K562 (cell line): Measurements from ENCODE around the gene PRMT7. TPM values are rescaled to one million over a fixed set of nuclear protein-coding genes. Genes with fewer than 3 reads are reported as not detected.

Experiments
- BACH1 ChIP-seq: fragments of 200-800 bp; sonication (Bioruptor generic); IDR thresholded peaks from 2 replicates; pipeline ENCODE4 v1.6.1; 2016; ENCODE audit warnings: missing genetic modification characterization, missing compliant biosample characterization
- CBX1 ChIP-seq: sonication (generic); IDR thresholded peaks from 2 replicates; pipeline ENCODE4 v1.6.1; 2016; ENCODE audit warnings: antibody characterized with exemption, low read depth, mild to moderate bottlenecking
- ELF2 ChIP-seq: fragments of 250-450 bp; sonication (Bioruptor Pico); IDR thresholded peaks from 2 replicates; pipeline ENCODE4 v1.5.0; 2021; ENCODE audit warnings: mild to moderate bottlenecking
- FOXJ3 ChIP-seq: sonication (generic); formaldehyde crosslinking; IDR thresholded peaks from 2 replicates; pipeline ENCODE4 v1.4.0; 2020; ENCODE audit warnings: mild to moderate bottlenecking, missing genetic modification reagents
- GTF2E2 ChIP-seq: fragments of 200-800 bp; sonication (Bioruptor generic); IDR thresholded peaks from 2 replicates; pipeline ENCODE4 v1.6.1; 2016; ENCODE audit warnings: missing genetic modification characterization, missing compliant biosample characterization
- HDAC8 ChIP-seq: fragments of 450-650 bp; IDR thresholded peaks from 2 replicates; pipeline ENCODE4 v1.6.1; 2016; ENCODE audit warnings: mild to moderate bottlenecking, missing genetic modification characterization, moderate library complexity, missing compliant biosample characterization
- MEF2A ChIP-seq: IDR thresholded peaks from 2 replicates; pipeline ENCODE4 v1.6.1; 2011; ENCODE audit warnings: low read depth, mild to moderate bottlenecking, low read length, moderate library complexity; ENCODE audit not compliant: control insufficient read depth
- NCOA1 ChIP-seq: fragments of 450-650 bp; IDR thresholded peaks from 2 replicates; pipeline ENCODE4 v1.6.1; 2016; ENCODE audit warnings: low read depth
- SMARCE1 ChIP-seq: fragments of 450-650 bp; IDR thresholded peaks from 2 replicates; pipeline ENCODE4 v1.7.1; 2016; ENCODE audit warnings: mild to moderate bottlenecking
- TFE3 ChIP-seq: fragments of 450-650 bp; formaldehyde crosslinking; IDR thresholded peaks from 2 replicates; pipeline ENCODE4 v1.4.0; 2020; ENCODE audit warnings: mild to moderate bottlenecking, mixed read lengths
- U2AF2 ChIP-seq: fragments of 200-400 bp; formaldehyde crosslinking; optimal IDR thresholded peaks from 2 replicates; pipeline ENCODE3; 2017; ENCODE audit warnings: low read depth, mild to moderate bottlenecking, low read length
- ZNF740 ChIP-seq, 3 experiments: fragments of 200-800 bp in 1 of 3; sonication (Bioruptor generic) in 1 of 3; sonication (generic) in 1 of 3; formaldehyde crosslinking in 1 of 3; IDR thresholded peaks; 2 replicates each; pipeline versions ENCODE4 v1.6.1 to v1.8.0; 2016 to 2022; ENCODE audit warnings: mild to moderate bottlenecking in 2 of 3, missing compliant biosample characterization in 2 of 3, missing genetic modification characterization in 2 of 3, missing genetic modification reagents in 1 of 3
- polyA plus RNA-seq, 8 experiments: library from polyadenylated mRNA; depleted of rRNA in 4 of 8; stranded (reverse) in 5 of 8; unstranded in 3 of 8; fragments of >200 nt; fragmentation: Nextera tagmentation in 2 of 8; fragmentation: Illumina TruSeq in 1 of 8; extraction: Ambion mirVana in 2 of 8; extraction: Trizol in 1 of 8; gene quantifications; 2 replicates each; pipeline versions ENCODE4 v1.2.1 to v1.2.3, GENCODE V29; 2011 to 2014; ENCODE audit warnings: inconsistent platforms in 1 of 8, missing spikeins in 1 of 8
- total RNA-seq, 7 experiments: library from RNA; depleted of rRNA in 6 of 7; stranded (reverse); fragments of >200 nt in 6 of 7; fragmentation: Illumina TruSeq in 2 of 7; extraction: Trizol in 2 of 7; gene quantifications; 2 replicates each; pipeline versions ENCODE4 v1.2.1 to v1.2.3, GENCODE V29; 2011 to 2021; ENCODE audit warnings: low replicate concordance in 1 of 7
- TF ChIP-seq, protein P1 (sequence below): fragments of 250-450 bp; sonication (Bioruptor Pico); IDR thresholded peaks from 2 replicates; pipeline ENCODE4 v1.8.0; 2022; ENCODE audit warnings: inconsistent platforms, mild to moderate bottlenecking, moderate library complexity, borderline replicate concordance
- TF ChIP-seq, protein P2 (sequence below): sonication (generic); formaldehyde crosslinking; IDR thresholded peaks from 2 replicates; pipeline ENCODE4 v1.8.0; 2023; ENCODE audit warnings: missing genetic modification reagents, mild to moderate bottlenecking, borderline replicate concordance
- TF ChIP-seq, protein P3 (sequence below), 2 experiments: IDR thresholded peaks; 2 replicates each; pipeline ENCODE4 v1.6.1; 2011; ENCODE audit warnings: borderline replicate concordance in 1 of 2, control low read depth in 1 of 2, low read depth in 1 of 2, low read length in 1 of 2, mild to moderate bottlenecking in 1 of 2, mixed read lengths in 1 of 2, moderate library complexity in 1 of 2; ENCODE audit not compliant: insufficient read depth in 1 of 2, insufficient read length in 1 of 2, poor library complexity in 1 of 2, severe bottlenecking in 1 of 2; ENCODE audit errors: extremely low read depth in 1 of 2

PRMT7 gene
- total and polyA plus RNA-seq, 9 of the 15 experiments (the other 6 are each of a cell fraction or from before 2014, with no cell fraction given), result 6.4 to 88.8 (median 73.1) TPM

DNA sequence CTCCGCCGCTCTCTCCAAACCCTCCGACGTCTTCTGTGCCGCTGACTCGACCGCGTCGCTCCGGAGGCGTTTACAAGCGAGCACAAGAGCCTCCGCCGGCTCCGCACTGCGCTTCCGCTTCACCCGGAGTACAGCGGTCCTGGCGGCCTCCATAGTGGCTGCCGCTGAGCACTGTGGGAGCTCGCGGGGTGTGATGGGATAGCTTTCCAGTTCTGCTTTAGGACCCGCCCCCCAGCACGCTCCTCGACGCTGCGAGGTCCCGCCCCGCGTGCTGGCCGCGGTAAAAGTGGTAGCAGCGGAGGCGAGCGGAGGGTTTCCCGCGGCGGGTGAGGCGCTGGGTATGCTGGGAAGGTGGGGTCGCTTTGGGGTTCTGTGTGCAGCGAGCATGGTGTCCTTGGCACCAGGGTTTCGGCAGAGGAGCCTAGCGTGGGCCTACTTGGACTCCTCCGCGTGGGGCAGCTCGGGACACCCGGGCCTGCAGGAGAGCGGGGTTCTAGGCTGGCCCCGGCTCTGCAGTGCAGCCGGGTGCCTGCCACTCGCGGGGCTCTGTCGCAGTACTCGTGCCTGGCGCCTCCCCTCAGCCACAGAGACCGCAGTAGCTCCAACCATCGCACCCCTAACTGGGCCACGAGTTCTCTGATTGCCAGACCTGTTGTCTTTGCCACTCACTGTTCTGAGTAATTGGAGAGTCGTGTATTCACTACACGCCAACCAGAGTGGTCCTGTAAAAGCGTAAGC is at the start of gene PRMT7, which contains the start of gene SLC7A6OS (continued):
- TF ChIP-seq MEF2A (no peak), SMARCE1 (0 out of 2 replicates have a peak, but pooled peaks have one; percentile 13), BACH1 (no peak), FOXJ3 (CRISPR knock-in tag) (no peak), NCOA1 (no peak), ZNF740 (CRISPR knock-in tag; IDR thresholded peaks at IDR 0.05) (no peak), ZNF740 (tag; IDR thresholded peaks at IDR 0.05) (no peak), HDAC8 (tag) (no peak; the same call in 1 of the 2 replicates), ELF2 (CRISPR knock-in tag) (no peak), CBX1 (peak; percentile 83; the same call in 1 of the 2 replicates), U2AF2 (no peak), GTF2E2 (tag) (0 out of 2 replicates have a peak, but pooled peaks have one; percentile 16), TFE3 (CRISPR knock-in tag) (no peak)
- TF ChIP-seq, protein P1, sequence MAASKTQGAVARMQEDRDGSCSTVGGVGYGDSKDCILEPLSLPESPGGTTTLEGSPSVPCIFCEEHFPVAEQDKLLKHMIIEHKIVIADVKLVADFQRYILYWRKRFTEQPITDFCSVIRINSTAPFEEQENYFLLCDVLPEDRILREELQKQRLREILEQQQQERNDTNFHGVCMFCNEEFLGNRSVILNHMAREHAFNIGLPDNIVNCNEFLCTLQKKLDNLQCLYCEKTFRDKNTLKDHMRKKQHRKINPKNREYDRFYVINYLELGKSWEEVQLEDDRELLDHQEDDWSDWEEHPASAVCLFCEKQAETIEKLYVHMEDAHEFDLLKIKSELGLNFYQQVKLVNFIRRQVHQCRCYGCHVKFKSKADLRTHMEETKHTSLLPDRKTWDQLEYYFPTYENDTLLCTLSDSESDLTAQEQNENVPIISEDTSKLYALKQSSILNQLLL (CRISPR knock-in tag), result no peak
- TF ChIP-seq, protein P2, sequence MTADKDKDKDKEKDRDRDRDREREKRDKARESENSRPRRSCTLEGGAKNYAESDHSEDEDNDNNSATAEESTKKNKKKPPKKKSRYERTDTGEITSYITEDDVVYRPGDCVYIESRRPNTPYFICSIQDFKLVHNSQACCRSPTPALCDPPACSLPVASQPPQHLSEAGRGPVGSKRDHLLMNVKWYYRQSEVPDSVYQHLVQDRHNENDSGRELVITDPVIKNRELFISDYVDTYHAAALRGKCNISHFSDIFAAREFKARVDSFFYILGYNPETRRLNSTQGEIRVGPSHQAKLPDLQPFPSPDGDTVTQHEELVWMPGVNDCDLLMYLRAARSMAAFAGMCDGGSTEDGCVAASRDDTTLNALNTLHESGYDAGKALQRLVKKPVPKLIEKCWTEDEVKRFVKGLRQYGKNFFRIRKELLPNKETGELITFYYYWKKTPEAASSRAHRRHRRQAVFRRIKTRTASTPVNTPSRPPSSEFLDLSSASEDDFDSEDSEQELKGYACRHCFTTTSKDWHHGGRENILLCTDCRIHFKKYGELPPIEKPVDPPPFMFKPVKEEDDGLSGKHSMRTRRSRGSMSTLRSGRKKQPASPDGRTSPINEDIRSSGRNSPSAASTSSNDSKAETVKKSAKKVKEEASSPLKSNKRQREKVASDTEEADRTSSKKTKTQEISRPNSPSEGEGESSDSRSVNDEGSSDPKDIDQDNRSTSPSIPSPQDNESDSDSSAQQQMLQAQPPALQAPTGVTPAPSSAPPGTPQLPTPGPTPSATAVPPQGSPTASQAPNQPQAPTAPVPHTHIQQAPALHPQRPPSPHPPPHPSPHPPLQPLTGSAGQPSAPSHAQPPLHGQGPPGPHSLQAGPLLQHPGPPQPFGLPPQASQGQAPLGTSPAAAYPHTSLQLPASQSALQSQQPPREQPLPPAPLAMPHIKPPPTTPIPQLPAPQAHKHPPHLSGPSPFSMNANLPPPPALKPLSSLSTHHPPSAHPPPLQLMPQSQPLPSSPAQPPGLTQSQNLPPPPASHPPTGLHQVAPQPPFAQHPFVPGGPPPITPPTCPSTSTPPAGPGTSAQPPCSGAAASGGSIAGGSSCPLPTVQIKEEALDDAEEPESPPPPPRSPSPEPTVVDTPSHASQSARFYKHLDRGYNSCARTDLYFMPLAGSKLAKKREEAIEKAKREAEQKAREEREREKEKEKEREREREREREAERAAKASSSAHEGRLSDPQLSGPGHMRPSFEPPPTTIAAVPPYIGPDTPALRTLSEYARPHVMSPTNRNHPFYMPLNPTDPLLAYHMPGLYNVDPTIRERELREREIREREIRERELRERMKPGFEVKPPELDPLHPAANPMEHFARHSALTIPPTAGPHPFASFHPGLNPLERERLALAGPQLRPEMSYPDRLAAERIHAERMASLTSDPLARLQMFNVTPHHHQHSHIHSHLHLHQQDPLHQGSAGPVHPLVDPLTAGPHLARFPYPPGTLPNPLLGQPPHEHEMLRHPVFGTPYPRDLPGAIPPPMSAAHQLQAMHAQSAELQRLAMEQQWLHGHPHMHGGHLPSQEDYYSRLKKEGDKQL (CRISPR knock-in tag), result 0 out of 2 replicates have a peak, but pooled peaks have one; percentile 94
- TF ChIP-seq, protein P3, sequence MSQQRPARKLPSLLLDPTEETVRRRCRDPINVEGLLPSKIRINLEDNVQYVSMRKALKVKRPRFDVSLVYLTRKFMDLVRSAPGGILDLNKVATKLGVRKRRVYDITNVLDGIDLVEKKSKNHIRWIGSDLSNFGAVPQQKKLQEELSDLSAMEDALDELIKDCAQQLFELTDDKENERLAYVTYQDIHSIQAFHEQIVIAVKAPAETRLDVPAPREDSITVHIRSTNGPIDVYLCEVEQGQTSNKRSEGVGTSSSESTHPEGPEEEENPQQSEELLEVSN (IDR thresholded peaks at IDR 0.05; ENCODE audit: borderline replicate concordance in 1 of 2, extremely low read depth in 1 of 2, insufficient read depth in 1 of 2, insufficient read length in 1 of 2, low read depth in 1 of 2, low read length in 1 of 2, poor library complexity in 1 of 2, severe bottlenecking in 1 of 2), result peak; percentile 97 to 99
